Measurements from ENCODE around the gene UTF1.
A peak's percentile ranks its signal among the peaks of the same experiment; 100 is the strongest.

The UTF1 gene

DNA sequence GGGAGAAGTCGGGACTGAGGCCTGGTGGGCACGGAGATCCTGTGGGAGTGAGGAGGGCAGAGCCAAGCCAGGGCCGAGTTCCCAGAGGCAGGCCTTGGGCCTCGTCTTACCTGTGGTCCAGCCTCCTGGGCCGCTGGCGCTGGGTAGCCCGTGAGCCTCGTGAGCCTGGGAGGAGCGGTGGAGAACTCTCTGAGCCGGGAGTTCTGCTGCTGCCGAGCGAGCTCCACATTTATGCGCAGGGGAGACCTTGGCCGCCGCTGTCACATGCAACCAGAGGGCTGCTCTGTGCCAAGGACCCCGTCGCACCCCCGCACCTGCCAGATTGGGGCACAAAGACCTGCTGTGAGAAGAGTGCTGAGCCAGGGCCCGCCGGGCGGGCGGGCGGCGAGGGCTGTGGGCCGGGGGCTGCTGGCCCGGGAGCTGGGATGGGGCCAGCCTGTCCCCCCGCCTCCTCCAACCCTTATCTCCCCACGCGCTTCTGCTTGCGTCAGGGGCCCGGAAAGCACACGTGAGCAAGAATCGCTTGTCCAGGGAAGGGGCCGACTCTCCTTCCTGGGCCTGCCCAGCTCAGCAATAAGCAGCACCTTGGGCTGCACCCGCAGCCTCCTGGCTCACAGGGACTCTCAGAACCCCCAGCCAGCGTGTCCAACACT is 17.8 kb downstream of the UTF1 start:
- no peak for DNase-seq (ENCODE audit: low spot score)

DNA sequence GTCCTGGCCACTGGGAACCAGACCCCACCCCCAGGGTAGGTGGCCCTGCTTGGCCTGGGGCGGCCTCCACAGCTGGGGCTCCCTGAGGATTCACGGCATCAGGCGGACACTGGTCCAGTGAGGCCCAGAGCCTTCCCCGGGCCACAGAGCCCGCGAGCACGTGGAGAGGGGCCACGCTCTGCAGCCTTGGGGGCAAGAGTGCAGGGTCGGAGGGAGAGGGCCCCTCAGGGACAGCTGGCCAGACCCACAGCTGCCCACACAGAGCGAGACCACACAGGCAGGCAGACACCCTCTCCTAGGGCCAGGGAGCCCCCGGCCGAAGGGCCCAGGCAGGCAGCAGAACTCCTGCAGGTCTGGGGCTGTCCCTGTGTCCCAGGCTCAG is 18.3 kb downstream of the UTF1 start:
- no peak for DNase-seq (ENCODE audit: low spot score)

- no peak for DNase-seq (ENCODE audit: low spot score)
These were observed 19.2 kb downstream of the UTF1 start for GRCh38 chr10:133249094-133249780.

DNA sequence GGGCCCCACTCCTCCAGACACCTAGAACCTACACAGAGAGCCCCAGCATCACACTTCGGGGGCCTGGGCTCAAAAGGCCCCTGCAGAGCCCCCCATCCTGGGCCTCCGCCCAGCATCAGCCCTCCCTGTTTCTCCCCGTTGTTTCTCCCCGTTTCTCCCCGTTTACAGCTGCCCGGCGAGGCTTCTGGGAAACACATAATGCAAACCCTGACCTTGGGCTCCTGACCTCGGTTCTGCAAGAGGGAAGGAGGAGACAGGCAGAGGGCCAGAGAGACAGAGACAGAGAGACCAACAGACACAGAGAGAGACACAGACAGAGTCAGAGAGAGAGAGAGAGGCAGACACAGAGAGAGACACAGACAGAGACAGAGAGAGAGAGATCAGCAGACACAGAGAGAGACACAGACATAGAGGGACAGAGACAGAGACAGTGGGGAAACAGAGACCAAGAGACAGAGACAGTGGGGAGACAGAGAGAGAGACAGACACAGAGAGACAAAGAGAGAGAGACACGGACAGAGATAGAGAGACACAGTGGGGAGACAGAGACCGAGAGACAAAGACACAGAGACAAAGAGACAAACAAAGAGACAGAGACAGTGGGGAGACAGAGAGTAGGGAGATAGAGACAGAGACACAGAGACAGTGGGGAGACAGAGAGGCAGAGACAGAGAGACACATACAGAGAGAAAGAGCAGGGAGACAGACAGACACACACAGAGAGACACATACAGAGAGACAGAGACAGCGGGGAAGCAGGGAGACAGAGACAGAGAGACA is 20.1 kb downstream of the UTF1 start:
- DNase-seq (ENCODE audit: low spot score) = no peak

DNA sequence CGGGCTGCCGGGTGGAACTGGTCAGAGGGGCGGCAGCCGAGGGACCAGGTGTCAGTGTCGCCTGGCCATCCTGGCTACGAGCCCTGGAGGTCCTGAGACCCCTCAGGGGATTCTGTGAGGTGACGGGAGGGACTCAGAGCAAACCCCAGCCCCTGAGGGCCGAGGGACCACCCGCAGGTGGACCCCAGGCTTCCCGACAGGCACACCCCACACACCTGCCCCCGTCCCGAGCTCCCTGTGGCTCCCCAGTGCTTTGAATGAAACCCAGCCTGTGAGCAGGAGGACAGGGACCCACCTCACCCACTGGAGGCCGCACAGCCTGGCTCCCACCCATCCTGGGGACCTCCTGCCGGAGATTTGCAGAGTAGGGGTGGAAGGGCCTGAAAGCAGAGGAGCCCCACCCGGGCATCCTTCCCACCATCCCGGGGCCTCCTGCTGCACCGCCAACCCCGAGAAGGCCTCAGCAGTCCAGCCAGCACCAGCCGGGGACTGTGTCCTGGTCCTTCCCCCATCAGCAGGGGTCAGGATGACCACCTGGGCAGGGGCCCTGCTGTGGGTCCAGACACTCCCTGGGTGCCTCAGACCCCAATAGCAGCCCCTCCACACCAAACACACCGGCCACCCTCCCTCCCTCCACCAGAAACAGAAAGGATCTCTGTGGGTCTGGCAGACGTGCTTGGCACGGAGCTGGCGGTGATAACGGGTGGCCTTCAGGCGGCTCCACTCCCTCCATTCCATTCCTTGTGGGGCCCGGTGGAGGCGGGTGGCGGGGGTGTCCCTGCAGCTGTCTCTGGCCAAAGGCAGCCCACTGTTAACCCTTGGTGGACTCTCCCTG is 21.6 kb downstream of the UTF1 start:
- DNase-seq (ENCODE audit: low spot score) = no peak

DNA sequence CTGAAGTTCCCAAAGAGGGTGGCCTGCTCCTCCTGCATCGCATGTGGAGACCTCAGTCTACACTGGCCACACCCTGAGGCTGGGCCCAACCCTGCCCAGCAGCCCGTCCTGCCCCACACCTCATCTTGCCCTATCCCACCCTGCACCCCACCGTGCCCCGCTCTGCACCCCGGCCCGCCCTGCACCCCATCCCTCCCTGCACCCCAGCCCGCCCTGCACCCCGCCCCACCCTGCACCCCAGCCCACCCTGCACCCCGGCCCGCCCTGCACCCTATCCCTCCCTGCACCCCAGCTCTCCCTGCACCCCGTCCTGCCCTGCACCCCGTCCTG is 22.2 kb downstream of the UTF1 start:
- DNase-seq (ENCODE audit: low spot score) = no peak

DNA sequence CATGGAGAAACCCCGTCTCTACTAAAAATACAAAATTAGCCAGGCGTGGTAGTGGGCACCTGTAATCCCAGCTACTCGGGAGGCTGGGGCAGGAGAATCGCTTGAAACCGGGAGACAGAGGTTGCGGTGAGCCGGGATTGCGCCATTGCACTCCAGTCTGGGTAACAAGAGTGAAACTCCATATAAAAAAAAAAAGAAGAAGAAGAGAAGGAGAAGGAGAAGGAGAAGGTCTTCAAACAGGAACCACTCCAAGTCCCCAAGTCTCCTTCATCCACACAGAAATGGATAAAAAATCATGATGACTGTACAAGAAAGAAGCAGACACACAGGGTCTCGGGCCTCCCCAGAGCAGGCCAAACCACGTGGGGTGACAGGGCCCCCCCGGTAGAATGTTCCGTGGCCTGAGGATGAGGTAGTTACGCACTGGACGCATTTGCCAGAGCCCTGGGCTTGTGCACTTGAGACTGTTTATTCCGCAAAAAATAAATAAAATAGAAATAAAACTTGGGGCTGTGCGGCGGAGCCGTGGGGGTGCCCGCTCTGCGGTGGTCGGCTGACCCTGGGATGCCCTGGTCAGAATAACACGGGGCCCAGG is 23.4 kb downstream of the UTF1 start:
- no peak for DNase-seq (ENCODE audit: low spot score)

- no peak for DNase-seq (ENCODE audit: low spot score)
These were observed 24.6 kb downstream of the UTF1 start for GRCh38 chr10:133254421-133255120.

DNA sequence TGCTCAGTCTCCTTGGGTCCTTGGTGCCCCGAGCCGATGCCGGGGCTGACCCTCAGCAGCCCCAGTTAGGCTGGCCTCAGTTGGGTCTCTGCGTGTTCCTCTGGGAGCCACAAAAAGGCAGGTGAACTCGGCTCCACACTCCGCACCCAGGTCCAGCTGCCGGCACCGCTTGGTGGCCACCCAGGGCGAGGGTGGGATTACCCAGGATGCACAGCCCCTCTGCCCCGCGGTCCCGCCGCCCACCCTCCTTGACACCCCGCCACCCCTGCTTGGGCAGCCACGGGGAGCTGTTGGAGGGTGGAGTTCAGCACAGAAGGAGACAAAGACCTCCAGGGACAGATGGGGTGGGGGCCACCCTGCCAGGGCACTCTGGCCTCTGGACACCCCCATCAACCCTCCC is 25.3 kb downstream of the UTF1 start:
- DNase-seq (ENCODE audit: low spot score) = no peak

DNA sequence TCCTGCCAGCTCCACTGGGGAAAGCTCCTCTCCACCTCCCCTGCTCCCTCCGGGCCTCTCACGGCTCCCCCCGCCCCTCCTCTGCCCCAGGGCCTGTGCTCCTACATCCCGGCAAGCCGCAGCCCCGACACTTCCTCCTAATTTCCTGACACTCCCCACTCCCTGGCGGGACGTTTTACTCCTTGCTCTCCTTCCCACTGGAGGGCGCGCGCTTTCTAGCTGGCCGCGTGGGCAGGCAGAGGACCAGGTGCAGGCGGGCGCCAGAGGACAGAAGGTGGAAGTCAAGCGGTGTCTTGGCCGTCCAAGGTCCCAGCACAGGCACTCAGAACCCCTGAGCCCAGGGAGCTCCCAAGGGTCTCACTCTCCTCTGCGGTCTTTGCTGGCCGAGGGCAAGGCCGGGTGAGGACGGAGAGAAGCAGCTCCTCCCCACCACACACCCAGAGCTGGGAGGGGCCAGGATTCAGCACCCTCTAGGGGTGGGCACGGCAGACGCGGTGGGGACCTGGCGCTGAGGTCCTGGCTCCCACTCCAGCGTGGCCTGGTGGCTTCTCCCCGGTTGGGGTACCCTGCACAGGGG is 27.6 kb downstream of the UTF1 start:
- peak; percentile 48 for DNase-seq (ENCODE audit: low spot score)

GRCh38 chr10:133258066-133258817 is 28.2 kb downstream of the UTF1 start:
- DNase-seq (ENCODE audit: low spot score) = no peak

GRCh38 chr10:133258818-133259601 is 29.0 kb downstream of the UTF1 start:
- peak; percentile 72 for DNase-seq (ENCODE audit: low spot score)

DNA sequence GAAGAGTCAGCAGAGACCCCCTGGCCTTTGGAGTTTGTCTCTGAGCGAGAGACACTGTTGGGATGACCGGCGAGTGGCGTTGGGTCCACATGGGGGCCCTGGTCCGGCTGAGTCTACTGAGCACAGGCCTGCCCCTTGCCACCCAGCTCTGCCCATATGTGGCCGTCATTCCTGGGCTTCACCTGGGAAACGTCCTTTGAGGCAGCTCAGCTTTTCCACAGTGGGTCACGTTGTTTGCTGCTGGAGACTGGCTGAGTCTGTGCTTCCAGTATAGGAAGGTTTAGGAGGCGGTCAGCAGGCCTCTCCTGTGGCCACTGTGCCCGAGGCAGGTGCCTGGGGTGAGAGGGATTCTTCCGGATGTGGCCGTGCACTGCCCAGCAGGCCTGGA is 29.6 kb downstream of the UTF1 start:
- no peak for DNase-seq (ENCODE audit: low spot score)

DNA sequence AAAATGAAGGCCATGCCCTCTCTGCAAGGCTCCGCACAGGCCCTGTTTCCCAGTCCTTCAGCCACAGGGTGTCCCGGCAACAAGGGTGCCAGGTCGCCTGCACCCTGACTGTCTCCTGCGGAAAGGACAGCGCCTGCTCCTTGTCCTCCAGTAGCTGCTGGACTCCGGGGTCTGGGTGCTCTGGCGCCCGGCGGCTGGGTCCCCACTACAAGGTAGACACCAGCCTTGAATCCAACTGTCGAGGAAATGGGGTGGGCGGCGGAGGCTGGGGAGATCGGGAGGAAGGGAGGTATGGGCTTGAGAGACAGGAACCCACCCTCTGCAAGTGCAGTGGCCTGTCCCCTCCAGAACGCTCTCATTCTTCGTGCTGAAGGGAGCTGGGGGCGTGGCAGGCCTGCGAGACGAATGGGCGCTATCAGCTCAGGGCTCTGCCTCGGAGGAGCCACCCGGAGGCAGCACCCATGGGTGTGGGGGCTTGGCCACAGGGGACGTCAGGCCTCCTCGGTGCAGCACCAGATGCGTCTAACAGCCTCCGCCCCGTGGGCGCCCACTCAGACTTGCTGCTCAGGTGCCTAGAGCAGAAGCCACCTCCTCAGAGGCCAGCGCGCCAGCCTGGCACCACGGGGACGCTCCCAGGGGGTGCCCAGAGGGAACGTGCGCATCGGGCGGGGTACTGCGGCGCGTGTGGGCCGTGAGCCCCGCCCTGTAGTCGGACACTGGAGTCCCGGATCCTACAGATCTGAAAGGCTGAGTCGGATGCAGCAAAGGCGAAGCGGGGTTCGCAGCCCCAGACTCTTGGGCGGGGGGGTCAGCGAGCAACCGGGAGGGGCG is 31.1 kb downstream of the UTF1 start:
- peak; percentile 43 for DNase-seq (ENCODE audit: low spot score)

GRCh38 chr10:133261726-133262325 is 31.8 kb downstream of the UTF1 start:
- DNase-seq (ENCODE audit: low spot score) = peak; percentile 79

DNA sequence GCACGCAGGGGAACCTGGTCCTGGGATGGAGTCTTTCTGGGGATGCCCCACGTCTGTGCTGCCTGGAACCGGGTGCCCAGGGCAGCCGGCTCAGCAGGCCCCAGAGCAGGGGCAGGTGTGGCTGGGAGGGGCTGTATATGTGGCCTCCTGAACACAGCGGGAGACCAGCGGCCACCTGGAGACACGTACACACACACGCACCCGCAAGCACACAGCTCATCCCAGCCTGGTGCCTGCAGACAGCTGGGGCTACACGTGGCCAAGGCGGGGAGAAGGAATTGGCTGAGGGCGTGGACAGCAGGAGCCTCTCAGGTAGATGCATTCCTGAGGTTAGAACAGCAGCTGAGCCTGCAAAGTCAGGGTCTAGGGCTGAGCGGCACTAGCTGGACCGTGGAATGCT is 32.7 kb downstream of the UTF1 start:
- DNase-seq (ENCODE audit: low spot score) = no peak

GRCh38 chr10:133263674-133264073 is 33.7 kb downstream of the UTF1 start:
- DNase-seq (ENCODE audit: low spot score) = no peak

GRCh38 chr10:133264461-133264860 is 34.4 kb downstream of the UTF1 start:
- no peak for DNase-seq (ENCODE audit: low spot score)
